H1 (cell line): Measurements from ENCODE around the gene LANCL1. TPM values are rescaled to one million over a fixed set of nuclear protein-coding genes. Genes with fewer than 3 reads are reported as not detected.

Experiments
- CTCF ChIA-PET: fragments of 300-600 bp; sonication (Branson Sonifier 250); formaldehyde crosslinking; loops from one replicate; lab custom pipeline; 2021; ENCODE audit not compliant: partially characterized antibody; lab: Charles Lee
- POLR2A ChIA-PET: fragments of 300-600 bp; sonication (Branson Sonifier 250); formaldehyde crosslinking; loops from one replicate; lab custom pipeline; 2021; ENCODE audit warnings: inconsistent platforms; ENCODE audit not compliant: partially characterized antibody; lab: Charles Lee
- DNase-seq, 2 experiments: peaks; one replicate each; pipeline versions ENCODE4 v3.0.0 to v3.0.0-alpha.2; 2010 to 2022; ENCODE audit warnings: low spot score in 2 of 2, low read depth in 1 of 2, mixed read lengths in 1 of 2
- FAIRE-seq: peaks from 2 replicates; lab custom pipeline; 2011; peaks lifted over from hg19 to GRCh38; lab: Jason Lieb, UNC
- H2AFZ ChIP-seq: 2 replicates; pipeline ENCODE4 v1.8.1; 2012; ENCODE audit warnings: low read length, inconsistent platforms
- H2AK5ac ChIP-seq: 2 replicates; pipeline ENCODE4 v1.6.1; 2013; ENCODE audit warnings: low read depth, low read length
- H2BK120ac ChIP-seq: replicated peaks from 2 replicates; pipeline ENCODE3; 2013; ENCODE audit warnings: low read depth, low read length, inconsistent platforms
- H2BK12ac ChIP-seq: 2 replicates; pipeline ENCODE4 v1.6.1; 2013; ENCODE audit warnings: low read depth, low read length
- H2BK15ac ChIP-seq: 2 replicates; pipeline ENCODE4 v1.6.1; 2013; ENCODE audit warnings: low read length
- H2BK20ac ChIP-seq: 2 replicates; pipeline ENCODE4 v1.6.1; 2013; ENCODE audit warnings: low read length
- H2BK5ac ChIP-seq: 2 replicates; pipeline ENCODE4 v1.6.1; 2013; ENCODE audit warnings: low read depth, low read length
- H3K14ac ChIP-seq: 2 replicates; pipeline ENCODE4 v1.6.1; 2013; ENCODE audit warnings: inconsistent platforms; ENCODE audit not compliant: insufficient read length
- H3K18ac ChIP-seq: 2 replicates; pipeline ENCODE4 v1.6.1; 2013; ENCODE audit warnings: low read length; ENCODE audit errors: extremely low read depth
- H3K23ac ChIP-seq: 2 replicates; pipeline ENCODE4 v1.6.1; 2013; ENCODE audit warnings: inconsistent platforms; ENCODE audit not compliant: insufficient read length
- H3K23me2 ChIP-seq: 2 replicates; pipeline ENCODE4 v1.6.1; 2013; ENCODE audit warnings: low read depth, low read length
- H3K27ac ChIP-seq: 2 replicates; pipeline ENCODE4 v1.6.1; 2011; ENCODE audit warnings: low read depth, low read length, inconsistent platforms
- H3K27me3 ChIP-seq, 4 experiments: replicated peaks in 1 of 4; 1 replicate in 1 of 4; 2 replicates in 3 of 4; pipeline versions ENCODE4 v1.6.1 to v1.8.1; 2011 to 2013; ENCODE audit warnings: low read length in 3 of 4, mild to moderate bottlenecking in 3 of 4, inconsistent platforms in 2 of 4, mixed read lengths in 2 of 4, moderate library complexity in 1 of 4; ENCODE audit not compliant: control insufficient read depth in 3 of 4, insufficient read depth in 3 of 4; ENCODE audit errors: extremely low read depth in 1 of 4
- H3K36me3 ChIP-seq, 4 experiments: 2 replicates each; pipeline versions ENCODE4 v1.6.1 to v1.8.1; 2011 to 2013; ENCODE audit warnings: mild to moderate bottlenecking in 4 of 4, low read length in 3 of 4, moderate library complexity in 2 of 4, control low read depth in 1 of 4, inconsistent platforms in 1 of 4; ENCODE audit not compliant: insufficient read depth in 4 of 4, control insufficient read depth in 2 of 4
- H3K4ac ChIP-seq: replicated peaks from 2 replicates; pipeline ENCODE3; 2013; ENCODE audit warnings: low read length, low read depth, mixed read lengths, inconsistent platforms; ENCODE audit not compliant: insufficient read length
- H3K4me1 ChIP-seq, 4 experiments: replicated peaks in 1 of 4; 1 replicate in 1 of 4; 2 replicates in 3 of 4; pipeline versions ENCODE4 v1.6.1 to v1.8.1; 2011 to 2013; ENCODE audit warnings: low read length in 3 of 4, inconsistent platforms in 2 of 4, mixed read lengths in 1 of 4; ENCODE audit not compliant: insufficient read depth in 4 of 4, control insufficient read depth in 3 of 4
- H3K4me2 ChIP-seq, 2 experiments: 2 replicates each; pipeline versions ENCODE4 v1.6.1 to v1.8.1; 2011 to 2013; ENCODE audit warnings: low read depth in 2 of 2, low read length in 2 of 2, control low read depth in 1 of 2, inconsistent platforms in 1 of 2, mild to moderate bottlenecking in 1 of 2; ENCODE audit not compliant: insufficient read depth in 1 of 2
- H3K4me3 ChIP-seq, 4 experiments: fragments of 200-600, 300-600 bp in 1 of 4; sonication (generic), shearing (Covaris generic), sonication (Bioruptor Twin) in 1 of 4; 2 replicates each; pipeline versions ENCODE4 v1.5.1 to v1.8.1; 2011 to 2016; ENCODE audit warnings: low read length in 4 of 4, low read depth in 3 of 4, control low read depth in 2 of 4, inconsistent platforms in 2 of 4, mild to moderate bottlenecking in 2 of 4, mixed read lengths in 1 of 4, moderate library complexity in 1 of 4; ENCODE audit not compliant: insufficient read depth in 2 of 4; ENCODE audit errors: extremely low read depth in 1 of 4
- H3K56ac ChIP-seq: replicated peaks from 2 replicates; pipeline ENCODE3; 2013; ENCODE audit warnings: low read depth, mild to moderate bottlenecking, mixed read lengths, low read length, inconsistent platforms; ENCODE audit not compliant: insufficient read length
- H3K79me1 ChIP-seq: 2 replicates; pipeline ENCODE4 v1.6.1; 2013; ENCODE audit warnings: low read depth, low read length, control low read depth
- H3K79me2 ChIP-seq, 2 experiments: 2 replicates each; pipeline versions ENCODE4 v1.6.1 to v1.8.1; 2012 to 2013; ENCODE audit warnings: low read length in 2 of 2, mild to moderate bottlenecking in 2 of 2, inconsistent platforms in 1 of 2; ENCODE audit not compliant: insufficient read depth in 2 of 2, control insufficient read depth in 1 of 2
- H3K9ac ChIP-seq, 4 experiments: replicated peaks in 1 of 4; 1 replicate in 1 of 4; 2 replicates in 3 of 4; pipeline versions ENCODE4 v1.6.1 to v1.8.1; 2011 to 2013; ENCODE audit warnings: low read depth in 3 of 4, low read length in 3 of 4, control low read depth in 2 of 4, mild to moderate bottlenecking in 2 of 4, moderate library complexity in 2 of 4, inconsistent platforms in 1 of 4; ENCODE audit errors: extremely low read depth in 1 of 4
- H3K9me3 ChIP-seq, 2 experiments: 2 replicates each; pipeline versions ENCODE4 v1.6.1 to v1.8.1; 2012 to 2013; ENCODE audit warnings: mild to moderate bottlenecking in 2 of 2, moderate library complexity in 2 of 2, control low read depth in 1 of 2, inconsistent platforms in 1 of 2, low read depth in 1 of 2, low read length in 1 of 2, mixed read lengths in 1 of 2; ENCODE audit not compliant: insufficient read depth in 2 of 2
- H4K20me1 ChIP-seq, 2 experiments: replicated peaks in 1 of 2; 2 replicates each; pipeline versions ENCODE3 to v1.8.1; 2011 to 2013; ENCODE audit warnings: inconsistent platforms in 2 of 2, low read length in 2 of 2, mild to moderate bottlenecking in 1 of 2; ENCODE audit not compliant: insufficient read depth in 2 of 2, control insufficient read depth in 1 of 2
- H4K5ac ChIP-seq: 2 replicates; pipeline ENCODE4 v1.6.1; 2013; ENCODE audit warnings: low read length, low read depth, mixed read lengths, inconsistent platforms; ENCODE audit not compliant: insufficient read length
- H4K8ac ChIP-seq: 2 replicates; pipeline ENCODE4 v1.8.0; 2013; ENCODE audit warnings: mild to moderate bottlenecking, moderate library complexity, low read length, inconsistent platforms; ENCODE audit not compliant: insufficient read depth; ENCODE audit errors: extremely low read depth
- H4K91ac ChIP-seq: replicated peaks from 2 replicates; pipeline ENCODE3; 2013; ENCODE audit warnings: low read length, mixed read lengths, inconsistent platforms; ENCODE audit not compliant: insufficient read length
- CBX5 ChIP-seq: fragments of 300-800, 300-1000 bp; sonication (generic); IDR thresholded peaks from 2 replicates; pipeline ENCODE4 v1.7.1; 2016; ENCODE audit warnings: antibody characterized with exemption, low read length, low read depth
- EGR1 ChIP-seq: IDR thresholded peaks from 2 replicates; pipeline ENCODE4 v1.6.1; 2011; ENCODE audit warnings: low read depth, low read length, borderline replicate concordance
- RAD21 ChIP-seq, 2 experiments: IDR thresholded peaks in 1 of 2; conservative IDR thresholded peaks in 1 of 2; 2 replicates each; pipeline ENCODE4 v1.6.1; 2011; ENCODE audit warnings: low read depth in 2 of 2, low read length in 2 of 2, improper control_type of control experiment in 1 of 2, inconsistent platforms in 1 of 2, mild to moderate bottlenecking in 1 of 2, moderate library complexity in 1 of 2
- TAF1 ChIP-seq: IDR thresholded peaks from 2 replicates; pipeline ENCODE4 v1.6.1; 2011; ENCODE audit warnings: mild to moderate bottlenecking, low read depth, low read length
- TBP ChIP-seq: IDR thresholded peaks from 2 replicates; pipeline ENCODE4 v1.6.1; 2011; ENCODE audit warnings: low read depth, low read length, improper control_type of control experiment
- WGBS, 2 experiments: shearing (Covaris generic) in 1 of 2; methylation state at CpG; one replicate each; pipeline versions ENCODE4 v1.1.6 to v1.1.7; 2013 to 2015; ENCODE audit warnings: low lambda C conversion rate in 2 of 2, mixed read lengths in 2 of 2, inconsistent platforms in 1 of 2, low coverage in 1 of 2, missing lambda C conversion rate in 1 of 2; ENCODE audit not compliant: insufficient replicate concordance in 2 of 2, insufficient coverage in 1 of 2, insufficient read length in 1 of 2; ENCODE audit errors: extremely low coverage in 1 of 2, missing lambda C conversion rate in 1 of 2; 5-methylcytosine and 5-hydroxymethylcytosine counted together
- polyA plus RNA-seq, 7 experiments: library from polyadenylated mRNA; depleted of rRNA in 3 of 7; stranded (reverse) in 5 of 7; unstranded in 2 of 7; fragments of >200 nt in 5 of 7; fragments of 200-250 nt in 2 of 7; gene quantifications; 1 replicate in 5 of 7; 2 replicates in 1 of 7; 4 replicates in 1 of 7; pipeline versions ENCODE4 v1.2.1 to v1.2.3, GENCODE V29; 2011 to 2013; ENCODE audit warnings: missing spikeins in 2 of 7, mixed read lengths in 2 of 7
- total RNA-seq: library from RNA; stranded (reverse); fragmentation: NEBNext Ultra II Directional; extraction: Animal tissue kit (Norgen Biotek cat#: 25700); gene quantifications from 2 replicates; pipeline ENCODE4 v1.2.1, GENCODE V29; 2021
- TF ChIP-seq, protein P1 (sequence below), 3 experiments: IDR thresholded peaks; 1 replicate in 2 of 3; 2 replicates in 1 of 3; pipeline versions ENCODE4 v1.5.1 to v1.6.1; 2011; ENCODE audit warnings: low read length in 3 of 3, mild to moderate bottlenecking in 3 of 3, inconsistent platforms in 2 of 3, low read depth in 1 of 3, moderate library complexity in 1 of 3; ENCODE audit not compliant: insufficient read depth in 1 of 3; ENCODE audit errors: control extremely low read depth in 1 of 3

Gene LANCL1
- total and polyA plus RNA-seq, 2 of the 8 experiments (the other 6 are each of a cell fraction or from before 2014, with no cell fraction given): 26.2 to 48.7 TPM

DNA sequence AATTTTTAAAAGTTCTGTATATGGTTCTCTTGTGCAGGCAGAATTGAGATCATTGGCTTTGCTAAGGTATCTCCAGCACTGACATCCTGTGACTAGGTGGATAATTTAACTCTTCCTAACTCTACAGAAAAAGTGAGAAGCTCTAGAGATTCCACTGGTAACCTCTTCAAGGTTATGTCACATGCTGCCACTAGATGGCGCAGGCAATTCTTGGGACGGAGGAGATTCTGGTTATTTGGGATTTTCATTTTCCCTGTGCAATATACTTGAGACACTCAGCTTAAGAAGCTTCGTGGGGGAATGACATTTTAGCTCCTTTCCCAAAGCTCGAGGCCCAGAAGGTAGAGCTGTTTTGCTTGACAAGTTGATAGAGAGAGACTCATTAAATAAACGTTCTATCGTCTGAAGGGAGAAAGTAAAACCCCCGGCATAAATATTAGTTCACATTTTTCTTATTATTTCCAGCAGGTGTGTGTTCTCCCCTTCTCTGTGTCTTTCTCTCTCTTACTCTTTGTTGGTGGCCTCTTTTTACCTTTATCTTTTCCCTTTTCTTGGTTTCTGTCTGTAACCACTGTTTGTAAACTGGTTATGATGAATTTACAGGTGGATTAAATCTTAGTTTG lies 26.6 kb upstream of the LANCL1 start:
- H3K36me3 ChIP-seq: peaks cover 0 to 9% (median 0%) of the 10 kb centered on the region in 4 experiments; a peak in 2 of 8 replicates
- no peak overlapping the region for H3K56ac ChIP-seq
- POLR2A ChIA-PET: no interaction called here
- H3K27ac ChIP-seq: no peak overlapping the region
- TF ChIP-seq EGR1 (no peak), TAF1 (no peak), CBX5 (no peak), RAD21 (IDR thresholded peaks at IDR 0.05 in 1 of 2, conservative IDR thresholded peaks at IDR 0.05 in 1 of 2; ENCODE audit: low read depth in 2 of 2, low read length in 2 of 2) (peak; percentile 69 to 76), TBP (no peak)
- TF ChIP-seq, protein P1, sequence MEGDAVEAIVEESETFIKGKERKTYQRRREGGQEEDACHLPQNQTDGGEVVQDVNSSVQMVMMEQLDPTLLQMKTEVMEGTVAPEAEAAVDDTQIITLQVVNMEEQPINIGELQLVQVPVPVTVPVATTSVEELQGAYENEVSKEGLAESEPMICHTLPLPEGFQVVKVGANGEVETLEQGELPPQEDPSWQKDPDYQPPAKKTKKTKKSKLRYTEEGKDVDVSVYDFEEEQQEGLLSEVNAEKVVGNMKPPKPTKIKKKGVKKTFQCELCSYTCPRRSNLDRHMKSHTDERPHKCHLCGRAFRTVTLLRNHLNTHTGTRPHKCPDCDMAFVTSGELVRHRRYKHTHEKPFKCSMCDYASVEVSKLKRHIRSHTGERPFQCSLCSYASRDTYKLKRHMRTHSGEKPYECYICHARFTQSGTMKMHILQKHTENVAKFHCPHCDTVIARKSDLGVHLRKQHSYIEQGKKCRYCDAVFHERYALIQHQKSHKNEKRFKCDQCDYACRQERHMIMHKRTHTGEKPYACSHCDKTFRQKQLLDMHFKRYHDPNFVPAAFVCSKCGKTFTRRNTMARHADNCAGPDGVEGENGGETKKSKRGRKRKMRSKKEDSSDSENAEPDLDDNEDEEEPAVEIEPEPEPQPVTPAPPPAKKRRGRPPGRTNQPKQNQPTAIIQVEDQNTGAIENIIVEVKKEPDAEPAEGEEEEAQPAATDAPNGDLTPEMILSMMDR (IDR thresholded peaks at IDR 0.05; ENCODE audit: control extremely low read depth in 1 of 3, insufficient read depth in 1 of 3, low read depth in 1 of 3, low read length in 3 of 3): peak in 2 of 3 experiments; percentile 66 to 86; a peak in 3 of 4 replicates
- TF ChIP-seq, all 59 proteins: peak for 2
- Histone ChIP-seq H2BK12ac (no peak overlapping the region), H4K8ac (no peak overlapping the region), H2BK5ac (no peak overlapping the region), H3K4me2 (no peak overlapping the region), H2BK15ac (no peak overlapping the region), H3K79me2 (no peaks in the 10 kb centered on the region), H2BK20ac (no peak overlapping the region), H3K9ac (no peak overlapping the region), H3K4me3 (no peak overlapping the region), H3K9me3 (peaks cover 15 to 22% of the 10 kb centered on the region in 2 experiments), H3K23ac (no peak overlapping the region), H3K27me3 (no peaks in the 10 kb centered on the region), H3K4ac (no peak overlapping the region), H3K14ac (no peak overlapping the region), H2AFZ (no peak overlapping the region), H3K79me1 (peaks cover 3% of the 10 kb centered on the region; the same call in 1 of the 2 replicates), H4K91ac (no peak overlapping the region), H3K18ac (no peak overlapping the region), H2AK5ac (no peak overlapping the region), H4K5ac (no peak overlapping the region), H4K20me1 (no peaks in the 10 kb centered on the region), H3K4me1 (peaks cover 0 to 3% (median 0%) of the 10 kb centered on the region in 4 experiments; a peak in 1 of 7 replicates), H2BK120ac (no peak overlapping the region), H3K23me2 (no peaks in the 10 kb centered on the region)
- FAIRE-seq: peak; percentile 90
- peak; percentile 9 to 65 for DNase-seq
- 43% methylated on average over 7 of the region's 7 CpGs; no CpG with 5 or more reads in 1 of the 2 experiments for WGBS, 2 experiments
- CTCF ChIA-PET: interaction anchor here (0.6 to 3.5 kb wide), 42 partner anchors 9 to 935 kb away, joined by 3 to 19 read pairs (median 4); partner anchors contain the start of gene CPS1
